HEK293 (cell line): ENCODE data around the gene OPALIN.

ENCODE experiments used
- CTCF ChIA-PET: fragments of 350-600 bp; formaldehyde crosslinking; extraction: SDS; loops from one replicate; lab custom pipeline; 2021; ENCODE audit warnings: antibody characterized with exemption; lab: Yijun Ruan, JAX
- POLR2A ChIA-PET: fragments of 300-600 bp; formaldehyde crosslinking; extraction: SDS; loops from one replicate; lab custom pipeline; 2020; ENCODE audit warnings: antibody characterized with exemption, inconsistent platforms; lab: Yijun Ruan, JAX
- H3K27ac ChIP-seq: fragments of 200-500 bp; sonication (Bioruptor generic); 2 replicates; pipeline ENCODE4 v1.5.1; 2014; ENCODE audit warnings: low read depth, low read length, control low read depth, inconsistent platforms; ENCODE audit errors: extremely low read depth
- H3K36me3 ChIP-seq, 2 experiments: fragments of 200-500 bp in 1 of 2; sonication (Bioruptor generic) in 1 of 2; 1 replicate in 1 of 2; 2 replicates in 1 of 2; pipeline ENCODE4 v1.5.1; 2014 to 2017; ENCODE audit warnings: inconsistent platforms in 2 of 2, low read length in 2 of 2; ENCODE audit not compliant: control insufficient read depth in 2 of 2, insufficient read depth in 1 of 2
- H3K4me1 ChIP-seq: fragments of 200-500 bp; sonication (Bioruptor generic); 2 replicates; pipeline ENCODE4 v1.5.1; 2014; ENCODE audit warnings: mild to moderate bottlenecking, low read length, inconsistent platforms; ENCODE audit not compliant: control insufficient read depth, insufficient read depth
- H3K4me3 ChIP-seq: 2 replicates; pipeline ENCODE4 v1.5.1; 2011; ENCODE audit warnings: low read depth, mild to moderate bottlenecking, control low read depth, low read length, moderate library complexity
- H3K9me3 ChIP-seq: fragments of 200-500 bp; sonication (Bioruptor generic); 2 replicates; pipeline ENCODE4 v1.5.1; 2014; ENCODE audit warnings: low read depth, low read length, inconsistent platforms; ENCODE audit not compliant: control insufficient read depth, insufficient read depth
- BCL6B ChIP-seq: fragments of 450-650 bp; formaldehyde crosslinking; IDR thresholded peaks from 2 replicates; pipeline ENCODE4 v1.5.1; 2017; ENCODE audit warnings: missing biosample characterization, missing genetic modification characterization
- MEIS1 ChIP-seq: sonication (generic); formaldehyde crosslinking; IDR thresholded peaks from 2 replicates; pipeline ENCODE4 v1.8.1; 2022; ENCODE audit warnings: missing genetic modification reagents, mild to moderate bottlenecking, borderline replicate concordance
- RBAK ChIP-seq: fragments of 450-650 bp; formaldehyde crosslinking; IDR thresholded peaks from 2 replicates; pipeline ENCODE4 v1.5.1; 2016; ENCODE audit warnings: missing biosample characterization, missing genetic modification characterization
- REPIN1 ChIP-seq: fragments of 450-650 bp; formaldehyde crosslinking; IDR thresholded peaks from 2 replicates; pipeline ENCODE4 v1.5.1; 2017; ENCODE audit warnings: missing biosample characterization, missing genetic modification characterization, low read depth
- SCRT2 ChIP-seq: fragments of 450-650 bp; formaldehyde crosslinking; IDR thresholded peaks from 2 replicates; pipeline ENCODE4 v1.5.1; 2016; ENCODE audit warnings: missing biosample characterization, missing genetic modification characterization
- ZBTB8A ChIP-seq: fragments of 450-650 bp; formaldehyde crosslinking; IDR thresholded peaks from 2 replicates; pipeline ENCODE4 v1.5.1; 2016; ENCODE audit warnings: missing biosample characterization, missing genetic modification characterization
- ZEB2 ChIP-seq: fragments of 450-650 bp; formaldehyde crosslinking; IDR thresholded peaks from 2 replicates; pipeline ENCODE4 v1.5.1; 2016; ENCODE audit warnings: missing biosample characterization, missing genetic modification characterization
- ZFP41 ChIP-seq: fragments of 450-650 bp; formaldehyde crosslinking; IDR thresholded peaks from 2 replicates; pipeline ENCODE4 v1.5.1; 2016; ENCODE audit warnings: missing biosample characterization, missing genetic modification characterization, borderline replicate concordance
- ZNF10 ChIP-seq: fragments of 450-650 bp; formaldehyde crosslinking; IDR thresholded peaks from 2 replicates; pipeline ENCODE4 v1.5.1; 2017; ENCODE audit warnings: missing biosample characterization, missing genetic modification characterization
- ZNF148 ChIP-seq: fragments of 450-650 bp; formaldehyde crosslinking; IDR thresholded peaks from 2 replicates; pipeline ENCODE4 v1.5.0; 2017; ENCODE audit warnings: missing biosample characterization, missing genetic modification characterization, borderline replicate concordance
- ZNF174 ChIP-seq: fragments of 450-650 bp; formaldehyde crosslinking; IDR thresholded peaks from 2 replicates; pipeline ENCODE4 v1.5.0; 2017; ENCODE audit warnings: missing biosample characterization, mild to moderate bottlenecking, missing genetic modification characterization
- ZNF221 ChIP-seq: fragments of 450-650 bp; formaldehyde crosslinking; IDR thresholded peaks from 2 replicates; pipeline ENCODE4 v1.5.1; 2017; ENCODE audit warnings: missing biosample characterization, missing genetic modification characterization, borderline replicate concordance
- ZNF274 ChIP-seq, 2 experiments: fragments of 200-500 bp in 1 of 2; fragments of 450-650 bp in 1 of 2; sonication (Bioruptor generic) in 1 of 2; formaldehyde crosslinking in 1 of 2; IDR thresholded peaks; 2 replicates each; pipeline versions ENCODE4 v1.5.1 to v1.6.1; 2014 to 2016; ENCODE audit warnings: borderline replicate concordance in 1 of 2, inconsistent platforms in 1 of 2, low read length in 1 of 2, missing biosample characterization in 1 of 2, missing genetic modification characterization in 1 of 2
- ZNF280D ChIP-seq: fragments of 450-650 bp; formaldehyde crosslinking; IDR thresholded peaks from 2 replicates; pipeline ENCODE4 v1.5.1; 2016; ENCODE audit warnings: missing biosample characterization, missing genetic modification characterization
- ZNF292 ChIP-seq: fragments of 450-650 bp; formaldehyde crosslinking; IDR thresholded peaks from 2 replicates; pipeline ENCODE4 v1.5.1; 2016; ENCODE audit warnings: low read depth, missing biosample characterization, missing genetic modification characterization, borderline replicate concordance
- ZNF398 ChIP-seq: fragments of 450-650 bp; formaldehyde crosslinking; IDR thresholded peaks from 2 replicates; pipeline ENCODE4 v1.5.1; 2017; ENCODE audit warnings: missing biosample characterization, missing genetic modification characterization
- ZNF473 ChIP-seq: fragments of 450-650 bp; formaldehyde crosslinking; IDR thresholded peaks from 2 replicates; pipeline ENCODE4 v1.5.1; 2017; ENCODE audit warnings: missing biosample characterization, missing genetic modification characterization
- ZNF48 ChIP-seq: fragments of 450-650 bp; formaldehyde crosslinking; IDR thresholded peaks from 2 replicates; pipeline ENCODE4 v1.5.1; 2016; ENCODE audit warnings: missing biosample characterization, missing genetic modification characterization
- ZNF600 ChIP-seq: fragments of 450-650 bp; formaldehyde crosslinking; IDR thresholded peaks from 2 replicates; pipeline ENCODE4 v1.5.1; 2016; ENCODE audit warnings: missing biosample characterization, missing genetic modification characterization
- ZNF660 ChIP-seq: fragments of 450-650 bp; IDR thresholded peaks from 2 replicates; pipeline ENCODE4 v1.5.1; 2018; ENCODE audit warnings: missing biosample characterization, mild to moderate bottlenecking, missing genetic modification characterization
- ZNF664 ChIP-seq: fragments of 450-650 bp; formaldehyde crosslinking; IDR thresholded peaks from 2 replicates; pipeline ENCODE4 v1.5.1; 2016; ENCODE audit warnings: missing biosample characterization, missing genetic modification characterization
- ZSCAN16 ChIP-seq: fragments of 450-650 bp; formaldehyde crosslinking; IDR thresholded peaks from 2 replicates; pipeline ENCODE4 v1.5.1; 2016; ENCODE audit warnings: missing biosample characterization, missing genetic modification characterization
- ZSCAN18 ChIP-seq: fragments of 450-650 bp; formaldehyde crosslinking; IDR thresholded peaks from 2 replicates; pipeline ENCODE4 v1.5.1; 2016; ENCODE audit warnings: missing biosample characterization, missing genetic modification characterization
- ZSCAN5A ChIP-seq: fragments of 450-650 bp; formaldehyde crosslinking; IDR thresholded peaks from 2 replicates; pipeline ENCODE4 v1.5.1; 2016; ENCODE audit warnings: missing biosample characterization, missing genetic modification characterization

OPALIN gene

GRCh38 chr10:96360766-96361165 lies 2.0 kb upstream of the OPALIN start (continued):
- TF ChIP-seq ZNF148 (tag by site-specific recombination) = no peak
- TF ChIP-seq ZNF280D (tag by site-specific recombination) = no peak
- TF ChIP-seq ZNF660 = no peak
- no peak for TF ChIP-seq ZNF600
- TF ChIP-seq RBAK (tag by site-specific recombination) = no peak
- TF ChIP-seq ZNF10 (tag by site-specific recombination) = no peak
- no peak for TF ChIP-seq REPIN1
- no peak for TF ChIP-seq BCL6B (tag by site-specific recombination)
- TF ChIP-seq ZNF398 (tag by site-specific recombination) = no peak
- no peak for TF ChIP-seq ZSCAN18 (tag by site-specific recombination)
- TF ChIP-seq ZEB2 (tag by site-specific recombination) = no peak
- TF ChIP-seq ZSCAN5A (tag by site-specific recombination) = no peak
- no peak for TF ChIP-seq ZBTB8A (tag by site-specific recombination)
- no peak for TF ChIP-seq SCRT2 (tag by site-specific recombination)

- ChIA-PET POLR2A (no interaction called here), CTCF (interaction anchor here (1.6 kb wide), 1 partner anchor 10 kb away, joined by 6 read pairs; no protein-coding TSS in a partner anchor)
- Histone ChIP-seq H3K4me3 (no peak overlapping the region), H3K36me3 (no peaks in the 10 kb centered on the region), H3K27ac (no peak overlapping the region), H3K9me3 (no peaks in the 10 kb centered on the region), H3K4me1 (no peaks in the 10 kb centered on the region)
- TF ChIP-seq ZNF174 (tag by site-specific recombination) (no peak), ZNF274 (IDR thresholded peaks at IDR 0.05; ENCODE audit: low read length) (no peak), ZNF274 (tag by site-specific recombination; IDR thresholded peaks at IDR 0.05; ENCODE audit: borderline replicate concordance) (no peak), ZEB2 (tag by site-specific recombination) (no peak), MEIS1 (CRISPR knock-in tag) (no peak), ZSCAN16 (tag by site-specific recombination) (no peak), ZNF473 (tag by site-specific recombination) (no peak), ZNF292 (no peak), ZNF48 (tag by site-specific recombination) (no peak), RBAK (tag by site-specific recombination) (no peak), ZNF221 (tag by site-specific recombination) (no peak), ZFP41 (tag by site-specific recombination) (no peak), ZNF664 (tag by site-specific recombination) (no peak)
These were observed 1.5 kb upstream of the OPALIN start for GRCh38 chr10:96360331-96360730.
